GM12878 (cell line): ENCODE measurements around the gene TFDP1. TPM values are rescaled to one million over a fixed set of nuclear protein-coding genes. Genes with fewer than 3 reads are reported as not detected.

ENCODE experiments used
- ATAC-seq: fragments of 200-7000 bp; cut with Tn5 transposase; 3 replicates; pipeline ENCODE4 v1.9.1; 2020; ENCODE audit warnings: mild to moderate bottlenecking, moderate library complexity
- BruUV-seq: library from RNA; stranded (reverse); fragments of 400-500 nt; replicated peaks from 2 replicates; lab custom pipeline; 2021; lab: Mats Ljungman, UMichigan
- CTCF ChIA-PET: fragments of 300-600 bp; sonication (Branson Sonifier 250); formaldehyde crosslinking; extraction: SDS; loops from one replicate; lab custom pipeline; 2021; ENCODE audit warnings: inconsistent platforms; lab: Yijun Ruan, JAX
- POLR2A ChIA-PET: fragments of 350-600 bp; formaldehyde crosslinking; extraction: SDS; loops from one replicate; lab custom pipeline; 2021; ENCODE audit warnings: inconsistent platforms; lab: Charles Lee
- RAD21 ChIA-PET: fragments of 300-600 bp; sonication (Branson Sonifier 250); formaldehyde crosslinking; loops from one replicate; lab custom pipeline; 2023; ENCODE audit warnings: antibody characterized with exemption; ENCODE audit not compliant: unreplicated experiment; lab: Charles Lee
- SMC1A ChIA-PET: fragments of 300-600 bp; sonication (Branson Sonifier 250); formaldehyde crosslinking; loops from one replicate; lab custom pipeline; 2023; ENCODE audit not compliant: unreplicated experiment, uncharacterized antibody; lab: Charles Lee
- DNase-seq: peaks from one replicate; pipeline ENCODE4 v3.0.0-alpha.2; 2011; ENCODE audit warnings: low read depth, low spot score
- FAIRE-seq: peaks from 3 replicates; lab custom pipeline; 2011; peaks lifted over from hg19 to GRCh38; lab: Jason Lieb, UNC
- H2AFZ ChIP-seq: 2 replicates; pipeline ENCODE4 v1.6.0; 2011; ENCODE audit warnings: low read depth, low read length, control low read depth; ENCODE audit not compliant: control insufficient read depth
- H3K27ac ChIP-seq: 2 replicates; pipeline ENCODE4 v1.5.1; 2011; ENCODE audit warnings: control low read depth; ENCODE audit not compliant: control insufficient read depth, insufficient read depth
- H3K27me3 ChIP-seq, 2 experiments: replicated peaks in 1 of 2; 2 replicates each; pipeline versions ENCODE4 v1.6.0 to v1.6.1; 2011; ENCODE audit warnings: low read length in 1 of 2; ENCODE audit not compliant: control insufficient read depth in 2 of 2, insufficient read depth in 2 of 2
- H3K36me3 ChIP-seq, 2 experiments: 2 replicates each; pipeline ENCODE4 v1.5.1; 2011; ENCODE audit warnings: low read length in 1 of 2; ENCODE audit not compliant: control insufficient read depth in 2 of 2, insufficient read depth in 2 of 2
- H3K4me1 ChIP-seq: 2 replicates; pipeline ENCODE4 v1.6.1; 2011; ENCODE audit warnings: mild to moderate bottlenecking, low read length, moderate library complexity, mixed read lengths; ENCODE audit not compliant: control insufficient read depth, insufficient read depth
- H3K4me2 ChIP-seq: 2 replicates; pipeline ENCODE4 v1.6.0; 2011; ENCODE audit warnings: control low read depth; ENCODE audit not compliant: control insufficient read depth, insufficient read depth
- H3K4me3 ChIP-seq: fragments of 200-600 bp; sonication (generic); 2 replicates; pipeline ENCODE4 v1.5.1; 2016
- H3K79me2 ChIP-seq: 2 replicates; pipeline ENCODE4 v1.6.0; 2011; ENCODE audit warnings: low read length; ENCODE audit not compliant: control insufficient read depth, insufficient read depth
- H3K9ac ChIP-seq: 2 replicates; pipeline ENCODE4 v1.8.0; 2011; ENCODE audit warnings: low read length, control low read depth, mixed read lengths; ENCODE audit not compliant: control insufficient read depth, insufficient read depth
- H3K9me3 ChIP-seq: replicated peaks from 3 replicates; pipeline ENCODE4 v1.5.1; 2011; ENCODE audit warnings: mild to moderate bottlenecking, low read length; ENCODE audit not compliant: control insufficient read depth, insufficient read depth
- H4K20me1 ChIP-seq: 2 replicates; pipeline ENCODE4 v1.6.0; 2011; ENCODE audit not compliant: control insufficient read depth, insufficient read depth
- BCL3 ChIP-seq: IDR thresholded peaks from 2 replicates; pipeline ENCODE4 v1.6.1; 2011; ENCODE audit warnings: borderline replicate concordance, low read depth, mild to moderate bottlenecking, moderate library complexity, low read length; ENCODE audit not compliant: insufficient read depth, poor library complexity, severe bottlenecking
- BHLHE40 ChIP-seq, 2 experiments: fragments of 450-650 bp in 1 of 2; IDR thresholded peaks; 2 replicates each; pipeline ENCODE4 v1.6.1; 2011 to 2017; ENCODE audit warnings: low read depth in 2 of 2, borderline replicate concordance in 1 of 2, improper control_type of control experiment in 1 of 2, low read length in 1 of 2, mild to moderate bottlenecking in 1 of 2
- CREB1 ChIP-seq: IDR thresholded peaks from 2 replicates; pipeline ENCODE4 v1.6.1; 2012; ENCODE audit warnings: low read depth, mild to moderate bottlenecking, inconsistent platforms
- EGR1 ChIP-seq, 2 experiments: IDR thresholded peaks; 1 replicate in 1 of 2; 2 replicates in 1 of 2; pipeline ENCODE4 v1.6.1; 2011 to 2012; ENCODE audit warnings: low read depth in 2 of 2, low read length in 2 of 2, borderline replicate concordance in 1 of 2, mild to moderate bottlenecking in 1 of 2, moderate library complexity in 1 of 2
- FOXK2 ChIP-seq: fragments of 450-650 bp; IDR thresholded peaks from 2 replicates; pipeline ENCODE4 v1.6.1; 2017; ENCODE audit warnings: mild to moderate bottlenecking, moderate library complexity
- HDAC2 ChIP-seq: fragments of 200-600 bp; sonication (generic); IDR thresholded peaks from 2 replicates; pipeline ENCODE4 v1.6.1; 2017
- IKZF2 ChIP-seq, 2 experiments: fragments of 450-650 bp; IDR thresholded peaks; 2 replicates each; pipeline ENCODE4 v1.6.1; 2017; ENCODE audit warnings: mild to moderate bottlenecking in 2 of 2, moderate library complexity in 2 of 2
- JUND ChIP-seq: IDR thresholded peaks from 2 replicates; pipeline ENCODE4 v1.6.1; 2012; ENCODE audit warnings: low read depth, mild to moderate bottlenecking, low read length, improper control_type of control experiment, moderate library complexity
- KDM1A ChIP-seq: fragments of 200-600 bp; sonication (generic); IDR thresholded peaks from 2 replicates; pipeline ENCODE4 v1.6.1; 2016; ENCODE audit warnings: borderline replicate concordance
- LARP7 ChIP-seq: fragments of 450-650 bp; IDR thresholded peaks from 2 replicates; pipeline ENCODE4 v1.6.1; 2017; ENCODE audit warnings: mild to moderate bottlenecking
- MYB ChIP-seq: fragments of 150-350 bp; IDR thresholded peaks from 2 replicates; pipeline ENCODE4 v1.6.1; 2014; ENCODE audit warnings: mild to moderate bottlenecking, low read depth, low read length, borderline replicate concordance
- NFXL1 ChIP-seq: fragments of 450-650 bp; IDR thresholded peaks from 2 replicates; pipeline ENCODE4 v1.6.1; 2017; ENCODE audit warnings: antibody characterized with exemption, mild to moderate bottlenecking, borderline replicate concordance
- NFYB ChIP-seq: IDR thresholded peaks from 2 replicates; pipeline ENCODE4 v1.6.1; 2011; ENCODE audit warnings: low read depth, mild to moderate bottlenecking, low read length, improper control_type of control experiment, moderate library complexity; ENCODE audit not compliant: insufficient read depth
- NR2F1 ChIP-seq: fragments of 450-650 bp; conservative IDR thresholded peaks from 2 replicates; pipeline ENCODE4 v1.6.1; 2017; ENCODE audit warnings: mild to moderate bottlenecking
- PAX5 ChIP-seq: IDR thresholded peaks from 2 replicates; pipeline ENCODE4 v1.6.1; 2011; ENCODE audit warnings: low read depth, low read length, borderline replicate concordance
- PML ChIP-seq: IDR thresholded peaks from 2 replicates; pipeline ENCODE4 v1.6.1; 2012; ENCODE audit warnings: low read length, inconsistent platforms
- POLR2AphosphoS2 ChIP-seq: IDR thresholded peaks from 2 replicates; pipeline ENCODE4 v1.6.1; 2011; ENCODE audit warnings: low read depth, mild to moderate bottlenecking, low read length, improper control_type of control experiment, moderate library complexity
- SMAD1 ChIP-seq: fragments of 450-650 bp; IDR thresholded peaks from 2 replicates; pipeline ENCODE4 v1.6.1; 2018; ENCODE audit warnings: mild to moderate bottlenecking, low read depth; ENCODE audit not compliant: partially characterized antibody
- USF1 ChIP-seq: IDR thresholded peaks from 2 replicates; pipeline ENCODE4 v1.6.1; 2011; ENCODE audit warnings: borderline replicate concordance, low read depth, mild to moderate bottlenecking, moderate library complexity, mixed read lengths, low read length; ENCODE audit not compliant: insufficient read depth; ENCODE audit errors: extremely low read length
- ZNF217 ChIP-seq: fragments of 450-650 bp; IDR thresholded peaks from 2 replicates; pipeline ENCODE4 v1.6.1; 2017; ENCODE audit warnings: antibody characterized with exemption, mild to moderate bottlenecking
- ZNF274 ChIP-seq: IDR thresholded peaks from one replicate; pipeline ENCODE4 v1.8.0; 2011; ENCODE audit not compliant: insufficient read length, insufficient read depth
- WGBS: methylation state at CpG from one replicate; pipeline ENCODE4 v1.1.6; 2016; ENCODE audit warnings: low lambda C conversion rate; ENCODE audit not compliant: insufficient replicate concordance, insufficient coverage; ENCODE audit errors: missing lambda C conversion rate; 5-methylcytosine and 5-hydroxymethylcytosine counted together
- in situ Hi-C: fragments of 300-500 bp; cut with MboI; formaldehyde crosslinking; loops from 9 replicates; pipeline ENCODE4 v1.14.3; 2018; ENCODE audit warnings: mixed read lengths
- intact Hi-C: fragments of 100-400 bp; cut with micrococcal nuclease; formaldehyde crosslinking; loops from one replicate; pipeline ENCODE4 v1.14.2; 2022; ENCODE audit not compliant: unreplicated experiment
- polyA plus RNA-seq, 11 experiments: library from polyadenylated mRNA; depleted of rRNA in 4 of 11; unstranded in 6 of 11; stranded (reverse) in 5 of 11; fragments of >200 nt; fragmentation: Nextera tagmentation in 4 of 11; fragmentation: Illumina TruSeq in 1 of 11; extraction: Ambion mirVana in 4 of 11; extraction: Trizol in 1 of 11; gene quantifications; 1 replicate in 1 of 11; 2 replicates in 10 of 11; pipeline versions ENCODE4 v1.2.1 to v1.2.3, GENCODE V29; 2011 to 2016; ENCODE audit warnings: inconsistent platforms in 2 of 11, missing spikeins in 2 of 11, low read depth in 1 of 11
- total RNA-seq, 4 experiments: library from RNA; depleted of rRNA in 3 of 4; stranded (reverse); fragments of >200 nt in 3 of 4; fragmentation: Illumina TruSeq in 1 of 4; extraction: Trizol in 1 of 4; gene quantifications; 2 replicates each; pipeline versions ENCODE4 v1.2.1 to v1.2.3, GENCODE V29; 2013 to 2021

The TFDP1 gene
- total and polyA plus RNA-seq, 10 of the 15 experiments (the other 5 are each of a cell fraction or from before 2014, with no cell fraction given): 37.7 to 254 (median 119) TPM

DNA sequence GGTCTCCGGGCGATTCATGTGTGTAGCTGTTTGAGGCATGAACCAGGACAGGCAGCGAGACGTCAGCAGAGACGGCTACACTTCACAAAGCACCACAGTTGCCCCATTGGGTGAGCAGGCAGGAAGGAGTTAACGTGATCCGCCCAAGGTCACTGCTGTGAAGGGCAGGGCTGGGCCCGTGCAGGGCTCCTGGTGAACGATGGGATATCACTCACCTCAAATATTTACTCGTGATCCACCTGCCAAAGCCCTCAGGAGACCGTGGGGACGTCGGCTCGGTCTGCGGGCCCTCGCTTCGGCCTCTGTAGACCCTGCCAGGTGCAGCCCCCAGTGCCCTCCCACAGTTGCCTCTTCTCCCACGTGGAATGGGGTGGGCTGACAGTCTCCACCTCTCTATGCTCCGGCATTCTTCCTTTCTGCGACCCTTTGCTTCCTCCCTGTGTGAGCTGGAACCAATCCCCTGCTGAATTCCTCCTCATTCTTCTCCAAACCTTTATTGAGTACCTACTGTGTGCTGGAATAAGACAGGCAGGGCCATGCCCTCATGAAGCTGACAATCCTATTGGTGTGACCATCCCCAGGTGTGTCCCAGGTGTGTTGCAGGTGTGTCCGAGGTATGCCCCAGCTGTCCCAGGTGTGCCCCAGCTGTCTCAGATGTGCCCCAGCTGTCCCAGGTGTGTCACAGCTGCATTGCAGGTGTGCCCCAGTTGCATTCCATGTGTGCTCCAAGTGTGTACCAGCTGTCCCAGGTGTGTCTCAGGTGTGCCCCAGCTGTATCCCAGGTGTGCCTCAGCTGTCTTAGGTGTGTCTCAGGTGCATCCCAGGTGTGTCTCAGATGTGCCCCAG, 80.4 kb downstream of the TFDP1 start (continued):
- TF ChIP-seq NFYB: no peak
- no peak for TF ChIP-seq NR2F1
- TF ChIP-seq CREB1: no peak
- no peak for TF ChIP-seq MYB
- TF ChIP-seq BHLHE40 (IDR thresholded peaks at IDR 0.05; ENCODE audit: borderline replicate concordance in 1 of 2, low read depth in 2 of 2, low read length in 1 of 2): no peak
- no peak for TF ChIP-seq EGR1 (IDR thresholded peaks at IDR 0.05; ENCODE audit: borderline replicate concordance in 1 of 2, low read depth in 2 of 2, low read length in 2 of 2)
- TF ChIP-seq ZNF274: no peak

GRCh38 chr13:113665597-113666328, 81.2 kb downstream of the TFDP1 start:
- H3K4me2 ChIP-seq: no peak overlapping the region
- H3K9ac ChIP-seq: no peak overlapping the region
- H2AFZ ChIP-seq: no peak overlapping the region
- POLR2A ChIA-PET: no interaction called here
- DNase-seq (no peak), ATAC-seq (no peak), FAIRE-seq (no peak)
- no peaks in the 10 kb centered on the region for H3K79me2 ChIP-seq
- no peaks in the 10 kb centered on the region for H3K4me1 ChIP-seq
- RAD21 ChIA-PET: no interaction called here
- no TSS peak for BruUV-seq
- in situ Hi-C loops: no loop called here
- no peaks in the 10 kb centered on the region for H3K27me3 ChIP-seq
- no peak overlapping the region for H3K4me3 ChIP-seq
- intact Hi-C loops: no loop called here
- CTCF ChIA-PET: no interaction called here
- no peaks in the 10 kb centered on the region for H3K36me3 ChIP-seq
- H3K27ac ChIP-seq: no peak overlapping the region
- SMC1A ChIA-PET: no interaction called here
- 42% methylated on average over 3 of the region's 3 CpGs for WGBS
- no peaks in the 10 kb centered on the region for H4K20me1 ChIP-seq
- no peaks in the 10 kb centered on the region; the same call in 2 of the 3 replicates for H3K9me3 ChIP-seq
- TF ChIP-seq IKZF2 (IDR thresholded peaks at IDR 0.05) (no peak), LARP7 (no peak), NFXL1 (no peak), BHLHE40 (IDR thresholded peaks at IDR 0.05; ENCODE audit: borderline replicate concordance in 1 of 2, low read depth in 2 of 2, low read length in 1 of 2) (no peak), BCL3 (no peak), JUND (no peak), HDAC2 (no peak), PML (no peak), POLR2AphosphoS2 (no peak), PAX5 (no peak), SMAD1 (no peak), ZNF217 (no peak), FOXK2 (no peak), KDM1A (no peak), USF1 (no peak)
